Measurements from ENCODE around the gene CRY1.

The CRY1 gene

GRCh38 chr12:107035733-107036132, 57.6 kb downstream of the CRY1 start:
- DNase-seq (ENCODE audit: insufficient read length, low spot score) (no peak), FAIRE-seq (no peak)
- no peak for TF ChIP-seq CTCF (IDR thresholded peaks at IDR 0.05; ENCODE audit: insufficient read depth, missing control alignments)

GRCh38 chr12:107033758-107034739, 59.3 kb downstream of the CRY1 start:
- TF ChIP-seq CTCF (IDR thresholded peaks at IDR 0.05; ENCODE audit: insufficient read depth, missing control alignments) = no peak
- FAIRE-seq (no peak), DNase-seq (ENCODE audit: insufficient read length, low spot score) (no peak)

- no peak for TF ChIP-seq CTCF (IDR thresholded peaks at IDR 0.05; ENCODE audit: insufficient read depth, missing control alignments)
- DNase-seq (ENCODE audit: insufficient read length, low spot score) (no peak), FAIRE-seq (no peak)
Observed at GRCh38 chr12:107032266-107032665, 61.1 kb downstream of the CRY1 start.

- TF ChIP-seq CTCF (IDR thresholded peaks at IDR 0.05; ENCODE audit: insufficient read depth, missing control alignments) = no peak
- DNase-seq (ENCODE audit: insufficient read length, low spot score) = no peak
- FAIRE-seq = no peak
Observed at GRCh38 chr12:107031061-107031460, 62.3 kb downstream of the CRY1 start.

- no peak for FAIRE-seq
- TF ChIP-seq CTCF (IDR thresholded peaks at IDR 0.05; ENCODE audit: insufficient read depth, missing control alignments) = no peak
- DNase-seq (ENCODE audit: insufficient read length, low spot score) = no peak
Observed at GRCh38 chr12:107029081-107029480, 64.3 kb downstream of the CRY1 start.

- TF ChIP-seq CTCF (IDR thresholded peaks at IDR 0.05; ENCODE audit: insufficient read depth, missing control alignments) = no peak
Observed at GRCh38 chr12:107027636-107028053, 65.7 kb downstream of the CRY1 start.

More at GRCh38 chr12:107027636-107028053, 65.7 kb downstream of the CRY1 start:
- DNase-seq (ENCODE audit: insufficient read length, low spot score) (no peak), FAIRE-seq (peak; percentile 90)

Data from D721Med (cell line).